Smooth muscle cell (in vitro differentiated cells): ENCODE results near the gene UBTF. TPM values are rescaled to one million over a fixed set of nuclear protein-coding genes. Genes with fewer than 3 reads are reported as not detected.
A peak's percentile ranks its signal among the peaks of the same experiment; 100 is the strongest.

Source experiments
- DNase-seq: peaks from one replicate; lab custom pipeline; 2025; ENCODE audit not compliant: unreplicated experiment; lab: John Stamatoyannopoulos, UW
- H2AFZ ChIP-seq: fragments of 200-600 bp; sonication (generic); 2 replicates; pipeline ENCODE4 v1.6.0; 2016; ENCODE audit warnings: antibody characterized with exemption, low read depth, mild to moderate bottlenecking
- H3F3A ChIP-seq: fragments of 200-600 bp; sonication (generic); 2 replicates; pipeline ENCODE4 v1.6.0; 2017; ENCODE audit warnings: antibody characterized with exemption, low read depth
- H3K27ac ChIP-seq: fragments of 200-600 bp; sonication (generic); 2 replicates; pipeline ENCODE4 v1.5.1; 2016; ENCODE audit warnings: low read depth, mild to moderate bottlenecking
- H3K27me3 ChIP-seq: fragments of 200-600 bp; sonication (generic); 2 replicates; pipeline ENCODE4 v1.6.1; 2016; ENCODE audit warnings: low read depth, mild to moderate bottlenecking
- H3K36me3 ChIP-seq: fragments of 200-600 bp; sonication (generic); 2 replicates; pipeline ENCODE4 v1.5.1; 2016; ENCODE audit warnings: low read depth
- H3K4me1 ChIP-seq: fragments of 200-600 bp; sonication (generic); 2 replicates; pipeline ENCODE4 v1.5.1; 2016; ENCODE audit warnings: low read depth
- H3K4me2 ChIP-seq: fragments of 200-600 bp; sonication (generic); 2 replicates; pipeline ENCODE4 v1.6.0; 2016; ENCODE audit warnings: mild to moderate bottlenecking
- H3K4me3 ChIP-seq: fragments of 200-600 bp; sonication (generic); 2 replicates; pipeline ENCODE4 v1.5.1; 2016; ENCODE audit warnings: mild to moderate bottlenecking
- H3K79me2 ChIP-seq: fragments of 200-600 bp; sonication (generic); 2 replicates; pipeline ENCODE4 v1.6.0; 2016; ENCODE audit warnings: low read depth, mild to moderate bottlenecking
- H3K9ac ChIP-seq: fragments of 200-600 bp; sonication (generic); 2 replicates; pipeline ENCODE4 v1.6.0; 2016; ENCODE audit warnings: low read depth
- H3K9me3 ChIP-seq: fragments of 200-600 bp; sonication (generic); replicated peaks from 2 replicates; pipeline ENCODE4 v1.5.1; 2016; ENCODE audit warnings: low read depth
- H4K20me1 ChIP-seq: fragments of 200-600 bp; sonication (generic); 2 replicates; pipeline ENCODE4 v1.6.0; 2016; ENCODE audit warnings: low read depth
- whole genome bisulfite sequencing: methylation state at CpG from one replicate; pipeline ENCODE4 v1.1.7; 2016; ENCODE audit warnings: low lambda C conversion rate; 5-methylcytosine and 5-hydroxymethylcytosine counted together
- polyA plus RNA-seq: library from polyadenylated mRNA; unstranded; fragments of >200 nt; fragmentation: Nextera tagmentation; extraction: Ambion mirVana; gene quantifications from 2 replicates; pipeline ENCODE4 v1.2.1, GENCODE V29; 2016
- total RNA-seq: library from RNA; depleted of rRNA; stranded (reverse); fragments of >200 nt; gene quantifications from 2 replicates; pipeline ENCODE4 v1.2.3, GENCODE V29; 2014
- TF ChIP-seq, protein P1 (sequence below): fragments of 200-600 bp; sonication (generic); IDR thresholded peaks from 2 replicates; pipeline ENCODE4 v1.5.1; 2017; ENCODE audit warnings: borderline replicate concordance, mild to moderate bottlenecking, antibody characterized with exemption; ENCODE audit not compliant: insufficient read depth, poor library complexity, severe bottlenecking

Gene UBTF
- total and polyA plus RNA-seq, 2 experiments from 2014 or later: 18.2 to 22.1 TPM

DNA sequence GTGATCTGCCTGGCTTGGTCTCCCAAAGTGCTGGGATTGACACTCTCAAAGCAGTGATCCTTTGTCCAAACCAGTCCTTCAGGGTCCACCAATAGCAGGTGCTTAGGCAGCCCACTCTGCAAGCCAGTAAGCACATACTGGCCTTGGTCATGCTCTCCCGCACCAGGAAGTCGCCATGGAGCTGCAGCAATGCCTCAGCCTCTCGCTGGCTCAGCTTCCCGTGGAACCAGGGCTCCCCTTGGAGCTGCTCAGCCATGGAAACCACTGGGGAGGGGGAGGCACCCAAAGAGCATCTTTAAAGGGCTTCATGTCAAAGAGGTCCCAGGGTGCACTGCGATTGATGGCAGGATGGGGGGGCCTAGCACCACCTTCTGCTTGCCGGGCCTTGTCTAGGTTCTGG, 9.6 kb upstream of the UBTF start:
- 96% methylated on average over 6 of the region's 6 CpGs for WGBS
- Histone ChIP-seq H3K9me3 (no peaks in the 10 kb centered on the region), H2AFZ (no peak overlapping the region)

DNA sequence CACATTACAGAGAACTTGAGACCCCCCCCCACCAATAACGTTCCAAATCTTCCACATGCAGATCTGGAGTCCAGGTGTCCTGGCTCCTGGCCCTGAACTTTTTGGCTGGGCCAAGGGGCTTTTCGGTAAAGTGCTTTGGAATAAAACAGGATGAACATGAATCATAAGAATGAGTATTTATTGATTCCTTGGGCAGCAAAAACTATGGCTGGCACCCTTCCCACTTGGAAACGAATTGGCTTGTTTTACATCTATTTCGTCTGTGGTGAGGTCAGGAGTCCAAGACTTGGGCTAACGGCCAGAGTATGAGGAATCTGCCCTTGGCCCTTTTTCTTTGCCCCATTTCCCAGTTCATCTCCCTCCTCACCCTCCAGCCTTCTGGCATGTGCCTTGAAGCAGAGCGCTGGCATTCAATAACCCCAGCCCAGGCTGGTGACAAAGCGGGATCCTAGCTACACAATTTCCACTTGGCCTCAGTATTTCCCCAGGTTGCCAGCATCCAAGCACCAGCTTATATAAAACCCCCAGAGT, 4.1 kb upstream of the UBTF start:
- Histone ChIP-seq H3F3A (peaks cover 4% of the 10 kb centered on the region), H3K4me3 (no peak overlapping the region), H3K27me3 (no peaks in the 10 kb centered on the region), H2AFZ (no peak overlapping the region), H3K4me1 (no peaks in the 10 kb centered on the region), H3K9me3 (no peaks in the 10 kb centered on the region), H3K79me2 (peaks cover 8% of the 10 kb centered on the region), H3K9ac (no peak overlapping the region), H3K4me2 (no peak overlapping the region), H3K27ac (no peak overlapping the region), H3K36me3 (no peaks in the 10 kb centered on the region), H4K20me1 (no peaks in the 10 kb centered on the region)
- 92% methylated on average over 7 of the region's 7 CpGs for WGBS
- no peak for DNase-seq
- TF ChIP-seq, protein P1, sequence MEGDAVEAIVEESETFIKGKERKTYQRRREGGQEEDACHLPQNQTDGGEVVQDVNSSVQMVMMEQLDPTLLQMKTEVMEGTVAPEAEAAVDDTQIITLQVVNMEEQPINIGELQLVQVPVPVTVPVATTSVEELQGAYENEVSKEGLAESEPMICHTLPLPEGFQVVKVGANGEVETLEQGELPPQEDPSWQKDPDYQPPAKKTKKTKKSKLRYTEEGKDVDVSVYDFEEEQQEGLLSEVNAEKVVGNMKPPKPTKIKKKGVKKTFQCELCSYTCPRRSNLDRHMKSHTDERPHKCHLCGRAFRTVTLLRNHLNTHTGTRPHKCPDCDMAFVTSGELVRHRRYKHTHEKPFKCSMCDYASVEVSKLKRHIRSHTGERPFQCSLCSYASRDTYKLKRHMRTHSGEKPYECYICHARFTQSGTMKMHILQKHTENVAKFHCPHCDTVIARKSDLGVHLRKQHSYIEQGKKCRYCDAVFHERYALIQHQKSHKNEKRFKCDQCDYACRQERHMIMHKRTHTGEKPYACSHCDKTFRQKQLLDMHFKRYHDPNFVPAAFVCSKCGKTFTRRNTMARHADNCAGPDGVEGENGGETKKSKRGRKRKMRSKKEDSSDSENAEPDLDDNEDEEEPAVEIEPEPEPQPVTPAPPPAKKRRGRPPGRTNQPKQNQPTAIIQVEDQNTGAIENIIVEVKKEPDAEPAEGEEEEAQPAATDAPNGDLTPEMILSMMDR: no peak

More for the DNA sequence above, 9.6 kb upstream of the UBTF start:
- H3K9ac ChIP-seq: no peak overlapping the region
- H3F3A ChIP-seq: no peaks in the 10 kb centered on the region
- H3K4me3 ChIP-seq: no peak overlapping the region
- no peak overlapping the region for H3K27ac ChIP-seq
- no peaks in the 10 kb centered on the region for H3K79me2 ChIP-seq
- no peak overlapping the region for H3K4me2 ChIP-seq
- DNase-seq: no peak
- TF ChIP-seq, protein P1: no peak
- H3K27me3 ChIP-seq: no peaks in the 10 kb centered on the region
- no peaks in the 10 kb centered on the region for H3K36me3 ChIP-seq
- H3K4me1 ChIP-seq: no peaks in the 10 kb centered on the region
- no peaks in the 10 kb centered on the region for H4K20me1 ChIP-seq

DNA sequence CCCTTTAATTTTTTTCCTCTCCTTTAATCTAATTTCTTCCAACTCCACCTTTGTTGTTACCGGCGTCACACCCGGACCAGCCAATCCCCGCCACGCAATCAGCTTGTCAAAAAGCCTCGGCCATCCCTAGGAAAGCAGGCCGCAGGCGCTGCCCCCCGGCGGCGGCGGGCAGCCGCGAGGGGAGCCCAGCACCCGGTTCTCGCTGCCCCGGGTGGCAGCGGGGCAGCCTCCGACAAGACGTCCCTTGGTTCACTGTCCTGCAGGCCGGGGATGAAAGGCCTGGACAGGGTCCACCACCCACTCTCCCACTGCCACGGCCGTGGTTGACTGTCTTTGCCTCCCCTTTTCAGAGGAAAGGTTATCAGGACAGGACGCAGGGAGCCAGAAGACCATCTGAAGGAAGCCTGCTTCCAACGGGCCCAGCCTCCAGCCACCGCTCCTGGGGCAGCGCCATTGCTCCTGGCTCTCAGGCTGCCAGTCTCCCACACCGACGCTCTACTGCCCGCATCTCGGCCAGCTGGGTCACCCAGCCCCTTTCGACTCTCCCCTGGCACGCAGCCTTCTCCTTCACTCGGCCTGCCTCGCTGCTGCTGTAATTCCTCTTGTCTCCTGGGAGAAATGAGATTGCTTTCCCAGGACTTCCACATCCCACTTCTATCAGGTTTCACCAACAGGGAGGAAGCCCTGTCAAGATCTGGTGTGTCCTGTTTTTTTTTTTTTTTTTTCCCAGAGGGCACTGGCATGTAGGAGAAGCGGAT, 2.8 kb upstream of the UBTF start:
- peak overlapping the region; percentile 55 for H3K27ac ChIP-seq
- H2AFZ ChIP-seq: no peak overlapping the region
- peak; percentile 54 for DNase-seq
- H3K79me2 ChIP-seq: peaks cover 18% of the 10 kb centered on the region
- no peaks in the 10 kb centered on the region for H3K27me3 ChIP-seq
- no peaks in the 10 kb centered on the region for H3K4me1 ChIP-seq
- peak overlapping the region; percentile 96 for H3K4me2 ChIP-seq
- H3K9me3 ChIP-seq: no peaks in the 10 kb centered on the region
- peak overlapping the region; percentile 99 for H3K4me3 ChIP-seq
- H3K36me3 ChIP-seq: no peaks in the 10 kb centered on the region
- WGBS: 2% methylated on average over 36 of the region's 36 CpGs
- H3F3A ChIP-seq: peaks cover 4% of the 10 kb centered on the region
- peaks cover 10% of the 10 kb centered on the region for H4K20me1 ChIP-seq
- no peak overlapping the region for H3K9ac ChIP-seq
- TF ChIP-seq, protein P1: no peak

DNA sequence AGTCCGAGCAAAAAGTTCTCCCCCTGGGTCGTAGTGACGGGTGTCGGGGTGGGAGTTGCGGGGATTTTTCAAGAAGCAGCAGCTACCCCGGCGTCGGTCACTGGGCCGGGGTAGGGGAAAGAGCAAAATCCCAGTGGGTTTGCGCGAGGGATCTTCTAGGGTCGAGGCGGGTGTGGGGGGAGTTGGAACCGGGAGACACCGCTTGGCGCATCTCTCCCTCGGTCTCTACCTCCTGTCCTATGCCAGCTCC, 2.3 kb upstream of the UBTF start:
- Histone ChIP-seq H3K9ac (peak overlapping the region; percentile 38), H3K79me2 (peaks cover 23% of the 10 kb centered on the region), H3K27me3 (no peaks in the 10 kb centered on the region), H4K20me1 (peaks cover 15% of the 10 kb centered on the region), H3K27ac (peak overlapping the region; percentile 55), H3K4me2 (peak overlapping the region; percentile 96), H3K4me3 (peak overlapping the region; percentile 99), H3K9me3 (no peaks in the 10 kb centered on the region), H2AFZ (peak overlapping the region; percentile 68), H3F3A (peaks cover 4% of the 10 kb centered on the region), H3K36me3 (no peaks in the 10 kb centered on the region), H3K4me1 (no peaks in the 10 kb centered on the region)
- TF ChIP-seq, protein P1: no peak
- peak; percentile 43 for DNase-seq
- under 1% methylated on average over 17 of the region's 17 CpGs for WGBS
